ENCODE data around the gene SHISA6.

The SHISA6 gene

DNA sequence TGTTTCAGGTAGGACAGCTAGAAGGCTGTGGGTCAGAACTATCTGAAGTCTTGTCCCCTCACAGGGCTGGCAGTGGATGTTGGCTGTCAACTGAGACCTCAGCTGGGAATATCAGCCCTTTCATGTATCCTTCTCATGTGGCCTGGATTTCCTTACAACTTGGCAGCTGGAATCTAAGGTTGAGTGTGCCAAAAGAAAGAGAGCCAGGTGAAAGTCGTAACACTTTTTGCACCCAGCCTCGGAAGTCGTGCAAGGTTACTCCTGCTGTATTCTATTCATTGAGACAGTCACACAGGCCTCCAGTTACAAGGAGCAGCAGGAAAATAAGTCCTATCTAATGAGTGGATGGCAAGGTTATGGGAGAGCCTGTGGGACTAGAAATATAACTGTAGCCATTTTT, 304.7 kb downstream of the SHISA6 start:
- no peak for DNase-seq

DNA sequence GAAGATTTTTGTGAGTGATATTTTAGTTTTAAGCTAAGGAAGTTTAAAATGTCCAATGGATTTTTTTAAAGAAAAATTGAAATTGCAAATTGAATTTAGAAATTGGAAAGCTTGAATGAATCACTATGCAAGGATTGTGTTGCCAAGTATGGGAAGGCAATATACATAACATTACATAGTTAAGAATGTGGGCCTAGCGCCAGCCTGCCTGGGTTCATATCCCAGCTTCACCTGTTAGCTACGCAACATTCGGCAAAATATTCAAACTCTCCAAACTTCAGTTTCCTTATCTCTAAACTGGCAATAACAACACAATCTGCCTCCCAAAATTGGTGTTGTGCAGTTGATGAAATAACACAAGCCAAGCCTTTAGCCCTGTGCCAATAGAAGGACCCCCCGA, 306.8 kb downstream of the SHISA6 start:
- no peak for DNase-seq

DNA sequence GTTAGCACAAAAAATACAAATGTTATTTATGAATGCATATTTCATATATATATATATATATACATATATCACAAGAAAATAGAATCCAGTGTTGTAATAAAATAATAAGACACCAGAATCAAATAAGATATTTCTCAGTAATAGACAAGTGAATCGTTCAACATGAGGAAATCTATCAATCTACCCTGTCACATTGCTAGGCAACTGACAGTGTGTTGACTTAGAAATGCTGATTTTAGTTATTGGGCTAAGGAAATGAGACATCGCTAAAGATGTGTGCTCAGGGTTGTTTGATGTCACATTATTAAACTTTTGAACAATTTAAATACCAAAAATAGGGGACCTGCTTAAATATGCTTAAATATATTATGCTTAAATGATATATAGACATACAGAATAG, 307.4 kb downstream of the SHISA6 start:
- no peak for DNase-seq

DNA sequence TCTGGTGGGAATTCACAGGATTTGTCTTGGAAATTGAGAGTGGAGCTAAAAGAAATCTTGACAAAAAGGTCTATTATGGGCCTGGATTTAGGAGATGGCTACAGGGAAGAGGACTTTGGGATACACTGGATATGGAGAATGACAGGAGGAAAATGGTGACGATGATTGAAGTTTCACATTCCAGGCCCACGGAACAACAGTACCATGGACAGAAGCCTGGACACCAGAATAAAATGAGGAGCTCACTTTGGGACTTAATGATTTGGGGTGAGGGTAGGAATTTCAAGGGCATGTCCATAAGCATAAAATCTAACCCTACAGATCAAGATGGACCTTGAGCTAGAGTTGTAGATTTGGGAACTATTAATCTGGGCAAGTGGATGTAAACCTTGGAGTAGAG, 309.4 kb downstream of the SHISA6 start:
- no peak for DNase-seq

DNA sequence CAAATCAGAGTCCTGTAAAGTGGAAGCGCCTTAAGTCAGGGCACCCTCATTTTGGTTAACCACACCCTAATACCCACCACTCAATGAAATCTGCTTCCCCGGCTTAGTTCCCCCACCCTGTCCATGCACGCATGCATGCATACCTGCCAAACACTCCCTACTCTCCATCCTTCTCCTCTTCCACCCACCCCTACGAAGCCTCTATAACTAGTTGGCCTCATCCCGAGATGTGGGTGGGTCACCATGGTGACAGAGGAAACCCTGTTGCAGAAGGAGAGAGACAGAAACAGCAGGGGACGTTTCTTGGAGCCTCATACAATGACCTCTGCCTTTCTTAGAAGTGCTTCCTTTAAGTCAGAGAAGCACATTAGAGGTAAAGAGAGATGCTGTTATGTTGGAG, 310.4 kb downstream of the SHISA6 start:
- DNase-seq = no peak

DNA sequence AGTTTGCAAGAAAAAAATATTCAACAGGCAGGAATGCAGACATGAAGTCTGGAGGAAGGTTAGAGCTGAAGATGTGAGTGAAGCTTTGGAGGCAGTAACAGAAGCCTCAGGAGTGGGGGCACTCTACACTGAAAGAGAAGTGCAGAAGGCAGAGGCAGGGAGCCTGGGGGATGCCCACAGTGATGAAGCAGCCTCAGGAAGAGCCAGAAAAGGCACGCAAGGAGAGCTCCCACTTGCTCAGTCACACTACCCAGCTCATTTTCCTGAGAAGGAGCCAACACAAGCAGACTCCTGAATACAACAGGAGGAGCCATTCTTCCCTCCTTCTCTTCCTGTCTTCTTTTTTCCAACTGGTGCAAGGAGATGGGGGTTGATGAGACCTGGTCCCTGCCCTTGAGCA, 312.1 kb downstream of the SHISA6 start:
- DNase-seq = no peak

DNA sequence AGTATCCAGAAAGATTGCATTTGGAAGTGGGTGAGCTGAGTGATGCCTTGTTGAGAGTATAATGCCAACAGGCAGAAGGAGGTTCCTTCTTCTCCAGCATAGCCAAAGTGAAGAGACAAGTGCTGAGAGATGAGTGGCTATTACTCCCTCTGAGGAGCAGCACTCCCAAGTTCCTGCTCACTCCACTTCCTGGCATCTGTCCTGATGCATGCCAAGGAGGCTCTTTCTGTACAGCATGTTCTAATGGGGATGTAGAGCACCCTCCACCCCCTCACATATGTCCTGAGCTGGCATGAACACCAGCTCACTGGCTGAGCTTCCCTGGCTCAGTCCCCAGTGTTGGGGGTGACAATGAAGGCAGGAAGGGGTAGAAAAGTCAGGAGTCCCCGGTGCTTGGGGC, 313.0 kb downstream of the SHISA6 start:
- no peak for DNase-seq

DNA sequence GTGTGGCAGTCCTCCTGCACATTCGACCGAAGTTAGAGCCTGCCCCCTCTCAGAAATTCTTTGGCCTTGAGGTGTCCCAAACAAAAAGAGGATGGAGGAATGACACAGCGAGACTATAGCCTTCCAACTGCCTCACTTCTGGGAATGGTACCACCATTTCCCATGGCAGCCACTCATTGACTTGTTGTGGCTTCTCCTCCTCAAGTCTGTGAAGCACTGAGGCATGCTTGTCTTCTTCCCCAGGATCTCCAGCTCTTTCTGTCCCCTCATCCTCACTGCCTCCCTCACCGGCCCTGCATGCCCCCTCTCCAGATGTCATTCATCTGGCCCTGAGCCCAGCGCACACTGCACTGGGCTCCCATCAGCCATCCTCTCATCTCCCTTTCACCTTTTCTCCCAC, 313.5 kb downstream of the SHISA6 start:
- DNase-seq = no peak

DNA sequence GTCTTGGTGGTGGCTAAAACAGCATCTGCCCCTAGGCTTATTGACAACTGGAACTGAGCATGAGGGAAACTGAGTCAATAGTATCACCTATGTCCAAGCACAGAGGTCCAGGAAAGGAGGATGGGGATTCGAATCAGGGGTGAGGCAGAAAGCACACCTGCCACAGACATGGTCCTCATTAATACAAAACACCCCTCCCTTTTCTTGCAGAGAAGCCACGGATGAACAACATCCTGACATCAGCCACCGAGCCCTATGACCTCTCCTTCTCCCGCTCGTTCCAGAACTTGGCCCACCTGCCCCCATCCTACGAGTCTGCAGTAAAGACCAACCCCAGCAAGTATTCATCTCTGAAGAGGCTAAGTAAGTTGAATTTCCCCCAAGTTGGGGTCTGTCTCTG, 314.5 kb downstream of the SHISA6 start:
- DNase-seq = no peak

DNA sequence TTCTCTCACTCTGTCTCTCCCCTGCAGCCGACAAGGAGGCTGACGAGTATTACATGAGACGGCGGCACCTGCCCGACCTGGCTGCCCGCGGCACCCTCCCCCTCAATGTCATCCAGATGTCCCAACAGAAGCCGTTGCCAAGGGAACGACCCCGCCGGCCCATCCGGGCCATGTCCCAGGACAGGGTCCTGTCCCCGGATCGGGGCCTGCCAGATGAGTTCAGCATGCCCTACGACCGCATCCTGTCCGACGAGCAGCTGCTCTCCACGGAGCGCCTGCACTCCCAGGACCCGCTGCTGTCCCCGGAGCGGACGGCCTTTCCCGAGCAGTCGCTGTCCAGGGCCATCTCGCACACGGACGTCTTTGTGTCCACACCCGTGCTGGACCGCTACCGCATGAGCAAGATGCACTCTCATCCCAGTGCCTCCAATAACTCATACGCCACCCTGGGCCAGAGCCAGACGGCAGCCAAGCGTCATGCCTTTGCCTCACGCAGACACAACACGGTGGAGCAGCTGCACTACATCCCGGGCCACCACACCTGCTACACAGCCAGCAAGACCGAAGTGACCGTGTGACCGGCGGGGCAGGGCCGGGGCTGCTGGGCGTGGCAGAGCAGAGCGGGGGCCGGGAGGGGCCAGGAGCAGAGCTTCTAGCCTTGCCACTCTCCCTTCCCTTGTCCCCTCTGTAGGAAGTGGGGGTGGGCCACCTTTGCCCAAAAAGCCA, 316.9 kb downstream of the SHISA6 start:
- no peak for DNase-seq

DNA sequence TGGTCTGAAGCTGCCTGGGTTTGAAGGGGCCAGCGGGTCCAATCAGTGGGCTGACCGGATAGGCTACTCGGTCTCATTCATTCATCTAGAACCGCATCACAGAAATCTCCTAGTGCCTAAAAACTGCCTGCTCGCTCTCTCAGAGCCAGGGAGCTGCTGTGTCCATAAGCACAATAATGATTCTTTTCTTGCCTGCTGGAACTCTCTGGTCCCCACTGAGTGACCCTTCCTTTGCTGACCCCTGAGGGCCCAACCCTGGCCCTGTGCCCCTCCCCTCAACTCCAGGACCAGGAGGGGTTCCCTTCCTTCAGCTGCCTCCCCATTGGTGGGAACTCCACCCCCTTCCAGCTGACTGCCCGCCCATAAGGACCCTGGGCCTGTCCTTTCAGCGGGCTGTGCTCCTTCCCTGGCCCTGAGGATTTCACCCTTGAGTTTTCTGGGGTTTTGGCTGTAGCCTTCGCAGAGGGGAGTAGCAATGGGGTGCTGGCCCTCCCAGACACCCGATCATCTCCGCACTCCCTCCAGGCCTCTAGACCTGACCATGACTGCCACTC, 317.7 kb downstream of the SHISA6 start:
- DNase-seq = no peak

DNA sequence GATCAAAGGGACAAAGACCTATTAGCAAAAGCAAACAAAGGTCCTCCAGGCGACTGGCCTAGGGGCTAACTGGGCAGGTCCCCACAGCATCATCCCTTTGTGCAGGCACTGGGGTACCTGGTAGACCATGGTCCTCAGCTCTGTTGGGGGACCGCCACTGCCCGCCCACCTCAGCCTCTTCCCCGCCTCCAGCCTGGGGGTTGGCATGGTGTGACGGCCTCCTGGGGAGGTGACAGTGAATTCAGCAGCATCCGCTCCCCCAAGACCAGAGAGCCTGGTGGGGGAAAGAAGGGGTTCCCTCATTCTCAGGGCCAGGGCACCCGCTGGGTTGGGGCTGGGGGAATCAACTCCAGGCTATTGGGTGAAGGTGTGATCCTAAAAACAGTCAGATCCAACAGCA, 318.6 kb downstream of the SHISA6 start:
- no peak for DNase-seq

DNA sequence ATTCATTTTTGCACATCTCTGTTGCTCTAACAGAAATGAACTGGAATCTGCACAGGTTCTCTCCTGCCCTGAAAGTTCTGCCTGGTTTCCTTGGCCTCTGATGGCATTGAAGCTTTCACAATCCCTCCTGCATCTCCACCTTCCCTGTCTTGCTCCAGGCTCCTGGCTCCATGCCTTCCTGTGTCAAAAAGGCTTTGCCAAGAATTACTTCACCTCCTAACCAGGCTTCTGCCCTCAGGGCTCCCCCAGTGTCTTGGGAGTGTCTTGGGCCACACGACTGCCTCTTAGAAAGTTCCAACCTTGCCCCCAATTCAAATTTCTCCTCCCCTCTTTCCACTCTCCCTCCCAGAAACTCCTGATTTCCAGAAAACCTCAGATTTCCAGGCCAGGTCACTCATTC, 320.3 kb downstream of the SHISA6 start:
- no peak for DNase-seq

DNA sequence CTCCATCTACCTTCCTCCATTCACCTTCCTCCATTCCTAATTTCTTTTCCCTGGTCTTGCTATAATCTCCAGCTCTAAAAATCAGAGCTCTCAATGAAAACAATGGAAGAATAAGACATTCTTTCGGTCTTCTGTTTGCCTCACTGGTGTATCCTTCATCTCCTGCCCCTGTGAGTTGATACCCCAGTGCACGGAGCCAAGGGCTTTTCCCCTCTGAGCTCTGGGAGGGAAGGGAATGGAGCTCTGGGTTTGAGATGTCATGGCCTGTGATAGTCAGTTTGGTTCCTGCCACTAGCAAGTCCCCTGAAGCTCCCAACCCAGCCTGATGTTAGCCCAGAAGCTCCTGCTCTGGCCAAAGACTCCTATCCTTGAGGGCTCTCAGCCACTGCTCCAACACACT, 320.7 kb downstream of the SHISA6 start:
- DNase-seq = no peak

DNA sequence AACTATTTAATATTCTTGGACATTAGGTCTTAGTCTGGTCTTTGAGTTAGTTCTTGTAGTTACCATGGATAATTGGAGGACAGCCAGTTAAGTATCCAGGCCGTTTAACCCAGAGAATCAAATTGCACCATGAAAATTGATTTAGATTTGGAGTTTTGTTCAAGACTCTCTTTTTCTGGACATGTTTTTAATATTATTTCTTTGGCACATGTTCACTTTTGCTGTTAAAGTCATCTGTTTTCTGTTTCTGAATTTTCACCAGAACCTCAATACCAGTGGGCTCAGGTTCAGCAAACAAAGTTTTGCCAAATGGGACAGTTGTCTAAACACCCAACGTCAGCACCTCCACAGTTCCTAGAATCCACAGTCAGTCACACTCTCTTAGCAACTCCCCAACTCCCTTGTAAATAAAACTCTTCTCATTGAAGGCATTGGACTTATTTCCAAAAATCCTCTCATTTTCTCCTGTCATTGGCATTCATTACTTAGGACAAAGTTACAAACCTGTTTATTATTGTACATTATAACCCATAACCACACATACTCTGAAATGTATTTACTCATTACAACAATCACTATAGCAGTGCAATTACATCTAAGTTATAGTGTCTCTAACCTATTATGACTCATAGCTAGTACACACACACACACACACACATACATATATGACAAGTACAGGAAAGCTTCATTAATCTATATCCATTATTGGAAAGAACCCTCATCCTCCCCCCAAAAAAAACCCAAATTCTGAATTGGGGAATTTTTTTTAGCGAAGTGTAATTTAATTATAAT, 323.8 kb downstream of the SHISA6 start:
- DNase-seq = no peak

DNA sequence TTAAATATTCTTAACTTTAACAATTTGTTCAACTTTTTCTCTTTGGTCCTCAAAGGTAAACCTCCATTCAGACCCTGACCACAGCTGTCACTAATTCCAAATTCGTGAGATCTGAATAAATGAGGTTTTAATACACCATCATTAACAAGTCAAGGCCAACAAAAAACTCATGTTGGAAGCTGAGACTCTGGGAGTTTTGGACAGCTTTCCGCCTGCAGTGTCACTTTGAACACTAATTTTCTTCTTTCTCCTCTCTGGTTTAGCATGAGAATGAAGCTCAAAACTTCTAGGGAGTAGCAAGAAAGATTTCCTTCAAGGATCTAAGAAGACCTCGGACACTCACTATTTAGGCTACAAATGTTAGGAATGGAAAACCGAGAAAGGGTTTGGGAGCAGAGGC, 324.6 kb downstream of the SHISA6 start:
- DNase-seq = no peak

DNA sequence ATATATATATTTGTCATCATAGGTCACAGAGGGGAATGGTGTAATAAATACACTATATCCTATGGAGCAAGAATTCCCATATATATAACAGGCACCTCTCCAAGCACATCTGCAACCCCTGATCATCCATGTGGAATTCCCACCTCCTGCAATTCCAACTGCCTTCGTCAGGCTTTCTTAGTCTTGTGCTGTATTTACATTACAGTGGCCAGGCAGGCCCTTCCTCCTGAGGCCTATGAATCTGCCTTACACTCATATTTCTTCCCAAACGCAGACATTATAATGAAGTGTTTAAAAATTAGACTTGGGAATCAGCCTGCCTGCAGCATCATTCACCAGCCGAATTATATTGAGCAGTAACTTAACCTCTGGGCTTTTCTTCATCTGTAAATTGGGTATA, 338.0 kb downstream of the SHISA6 start:
- DNase-seq = no peak

DNA sequence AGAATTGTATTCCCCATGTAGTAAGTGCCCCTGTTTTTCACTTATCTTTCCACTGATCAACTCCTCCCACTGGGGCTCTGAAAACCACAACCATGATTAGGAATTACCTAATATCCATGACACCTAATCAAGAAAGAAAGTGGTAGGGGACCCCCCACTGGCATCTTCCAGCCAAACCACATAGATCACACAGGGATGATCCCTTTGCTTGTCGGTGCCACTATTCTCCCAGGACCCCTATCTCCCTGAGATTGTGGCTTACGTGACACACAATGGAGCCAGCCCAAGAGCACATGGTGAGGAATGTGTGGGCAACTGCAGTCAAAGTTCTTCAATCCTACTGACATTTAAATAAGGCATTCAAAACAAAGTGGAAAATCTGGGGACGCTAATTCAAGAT, 339.7 kb downstream of the SHISA6 start:
- DNase-seq = no peak

DNA sequence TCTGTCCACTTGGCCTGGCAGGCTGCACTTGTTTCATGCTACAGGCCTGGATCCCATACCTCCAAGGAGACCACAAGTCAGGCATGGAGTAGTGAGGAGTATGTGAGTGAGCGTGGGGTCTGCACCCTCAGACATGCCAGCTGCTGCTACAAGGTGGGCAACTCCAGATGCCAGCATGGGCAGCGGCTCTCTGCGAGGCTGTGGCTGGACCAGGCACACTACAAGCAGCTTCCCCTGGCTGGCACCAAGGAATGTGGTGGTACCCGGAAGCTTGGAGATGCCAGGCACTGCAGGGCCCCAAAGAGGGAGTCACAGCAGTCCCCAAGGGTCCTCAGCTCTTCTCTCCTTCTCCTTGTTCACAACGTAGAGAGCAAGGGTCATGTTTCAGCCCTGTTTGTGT, 341.2 kb downstream of the SHISA6 start:
- no peak for DNase-seq

DNA sequence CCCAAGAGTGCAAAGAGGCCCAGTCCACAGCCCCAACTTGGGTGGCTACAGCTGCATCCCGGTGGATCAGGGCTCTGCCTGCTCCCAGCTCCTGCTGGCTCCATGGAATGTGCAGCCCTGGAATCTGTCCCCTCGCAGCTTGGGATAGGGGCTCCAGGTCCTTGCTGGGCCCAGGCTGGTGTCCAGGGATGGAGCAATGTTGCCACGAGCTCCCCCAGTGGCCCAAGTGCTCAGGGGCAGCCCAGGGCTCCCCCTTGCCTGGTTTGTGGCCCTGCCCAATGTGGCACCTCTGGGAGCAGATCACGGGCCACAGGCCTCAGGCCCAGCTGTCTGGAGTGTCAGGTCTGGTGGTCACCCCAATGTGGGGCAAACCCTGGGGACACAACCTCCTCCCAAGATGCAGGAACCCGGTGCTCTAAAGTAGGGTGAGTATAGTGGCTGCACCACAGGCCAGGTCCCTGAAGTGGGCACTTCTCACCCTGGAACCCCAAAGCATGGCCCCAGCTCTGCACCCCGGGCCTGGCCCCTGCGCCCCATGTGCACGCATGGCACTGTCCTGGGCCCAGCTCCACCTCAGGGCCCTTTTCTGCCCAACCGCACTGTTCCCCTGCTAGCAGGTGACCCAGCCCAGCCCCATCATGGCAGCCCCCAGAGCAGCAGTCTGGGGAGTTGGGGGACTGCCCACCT, 342.4 kb downstream of the SHISA6 start:
- DNase-seq = no peak

DNA sequence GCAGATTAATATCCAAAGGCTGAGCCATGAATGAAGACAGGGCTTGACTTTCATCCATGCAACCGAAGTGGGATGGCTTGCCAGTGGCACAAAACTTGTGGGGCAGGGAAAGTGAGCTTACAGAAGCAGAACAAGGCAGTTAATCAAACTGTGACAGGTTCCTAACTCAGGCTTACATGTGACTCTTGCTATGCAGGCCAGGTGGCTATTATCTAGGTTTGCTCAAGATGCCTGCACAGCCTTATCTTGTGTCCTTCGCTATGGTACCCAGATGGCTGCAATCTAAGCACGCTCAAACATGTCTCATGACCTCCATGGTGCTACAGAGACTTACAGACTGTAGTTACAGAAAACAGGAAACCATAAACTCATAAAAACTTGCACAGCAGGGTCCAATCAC, 348.7 kb downstream of the SHISA6 start:
- no peak for DNase-seq

DNA sequence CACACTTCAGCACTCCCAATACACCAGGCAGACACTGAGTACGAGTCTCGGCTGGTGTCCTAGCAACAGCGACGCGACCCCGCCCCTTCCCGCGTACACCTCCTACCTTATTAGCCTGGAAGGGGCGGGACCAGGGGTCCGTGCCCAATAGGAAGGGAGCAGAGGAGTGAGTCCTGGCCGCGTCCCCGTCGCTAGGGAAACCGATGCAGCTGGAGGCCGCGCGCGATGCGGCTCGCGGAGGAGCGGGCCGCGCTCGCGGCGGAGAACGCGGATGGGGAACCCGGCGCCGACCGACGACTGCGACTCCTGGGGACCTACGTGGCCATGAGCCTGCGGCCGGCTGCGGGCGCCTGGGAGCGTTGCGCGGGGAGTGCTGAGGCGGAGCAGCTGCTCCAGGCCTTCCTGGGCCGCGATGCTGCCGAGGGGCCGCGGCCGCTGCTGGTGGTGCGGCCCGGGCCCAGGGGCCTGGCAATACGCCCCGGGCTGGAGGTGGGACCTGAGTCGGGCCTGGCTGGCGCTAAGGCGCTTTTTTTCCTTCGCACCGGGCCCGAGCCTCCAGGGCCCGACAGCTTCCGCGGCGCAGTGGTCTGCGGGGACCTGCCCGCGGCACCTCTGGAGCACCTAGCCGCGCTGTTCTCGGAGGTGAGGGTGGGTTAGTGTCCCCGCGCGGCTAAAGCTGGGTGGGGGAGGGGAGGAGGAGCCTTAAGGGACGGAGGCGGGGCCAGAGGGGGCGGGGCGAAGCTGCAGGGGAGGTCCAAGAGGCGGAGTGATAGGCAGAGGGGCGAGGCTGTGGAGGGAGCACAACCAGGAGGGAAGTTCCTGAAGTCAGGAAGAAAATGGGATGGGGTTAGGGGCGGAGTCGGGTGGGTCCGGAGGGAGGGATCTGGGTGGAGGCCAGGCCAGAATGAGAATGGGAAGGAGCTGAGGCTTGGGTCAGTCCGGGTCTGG, 357.5 kb downstream of the SHISA6 start, which contains the start of gene DNAH9:
DNAH9 (plus strand) TSS at position 197 of the 948 bp plus-strand sequence; CDS start at position 226, 29 bp downstream.
- DNase-seq = no peak

Data from stimulated activated naive CD4-positive, alpha-beta T cell (primary cell).